ENCODE data around the gene CCSAP. TPM values are rescaled to one million over a fixed set of nuclear protein-coding genes. Genes with fewer than 3 reads are reported as not detected.

The CCSAP gene
- total RNA-seq, 1 experiment from 2014 or later, result 8.5 TPM

DNA sequence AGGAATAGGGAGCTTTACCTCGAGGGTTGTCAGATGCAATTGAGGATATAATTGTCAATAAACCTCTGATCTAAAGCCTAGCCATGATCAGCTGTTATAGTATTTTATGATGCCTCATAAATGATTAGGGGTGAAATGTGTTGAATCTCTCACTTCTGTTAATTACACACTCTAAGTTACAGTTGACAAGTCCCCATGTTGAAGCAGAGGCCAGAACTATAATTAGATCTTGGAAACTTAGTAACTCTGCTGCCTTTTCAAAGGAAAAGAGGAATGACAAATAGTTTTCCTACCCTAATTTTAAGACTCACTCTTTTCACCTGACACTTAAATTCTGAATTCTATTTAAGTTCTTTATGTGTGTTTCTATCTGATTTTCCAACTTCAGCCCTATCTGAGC is 33.8 kb downstream of the CCSAP start:
- Histone ChIP-seq H2BK15ac (ENCODE audit: low read depth, low read length) (no peak overlapping the region), H3K23ac (ENCODE audit: insufficient read length, low read depth, low read length) (no peak overlapping the region), H4K91ac (ENCODE audit: insufficient read length, low read depth, low read length) (no peak overlapping the region), H3K79me1 (ENCODE audit: insufficient read depth, low read depth, low read length, poor library complexity, severe bottlenecking) (no peaks in the 10 kb centered on the region), H3K79me2 (ENCODE audit: insufficient read depth, low read length) (no peaks in the 10 kb centered on the region), H2BK20ac (ENCODE audit: low read depth, low read length, poor library complexity, severe bottlenecking) (no peak overlapping the region), H4K5ac (ENCODE audit: insufficient read length, low read depth, low read length) (no peak overlapping the region), H3K9me3 (ENCODE audit: control insufficient read depth, low read depth, low read length) (no peaks in the 10 kb centered on the region), H2BK5ac (ENCODE audit: insufficient read length, low read length) (no peak overlapping the region), H3K27me3 (ENCODE audit: insufficient read depth, low read length) (no peaks in the 10 kb centered on the region), H3K56ac (ENCODE audit: insufficient read length, low read depth, low read length) (no peak overlapping the region), H3K4me2 (ENCODE audit: insufficient read depth, insufficient read length, low read length) (no peak overlapping the region), H2AFZ (ENCODE audit: low read length) (no peak overlapping the region), H3K4ac (ENCODE audit: low read depth, low read length) (no peak overlapping the region), H4K20me1 (ENCODE audit: control insufficient read depth, insufficient read depth, insufficient read length) (no peaks in the 10 kb centered on the region), H4K8ac (replicated peaks; ENCODE audit: insufficient read length, low read depth, low read length) (no peak overlapping the region), H2BK12ac (ENCODE audit: insufficient read length, low read depth, low read length) (no peak overlapping the region), H3K27ac (ENCODE audit: insufficient read length, low read depth, low read length) (no peak overlapping the region), H2AK5ac (ENCODE audit: insufficient read length, low read length) (no peak overlapping the region), H3K18ac (ENCODE audit: insufficient read length, low read depth, low read length) (no peak overlapping the region), H3K9ac (ENCODE audit: extremely low read depth, insufficient read length, low read length) (no peak overlapping the region), H3T11ph (ENCODE audit: low read length) (no peak overlapping the region), H3K4me1 (ENCODE audit: insufficient read depth, low read length) (no peaks in the 10 kb centered on the region), H3K23me2 (ENCODE audit: insufficient read length, low read depth, low read length, poor library complexity, severe bottlenecking) (no peaks in the 10 kb centered on the region), H3K14ac (ENCODE audit: insufficient read depth, low read length) (no peak overlapping the region), H2BK120ac (ENCODE audit: low read depth, low read length, poor library complexity, severe bottlenecking) (no peak overlapping the region)
- Mint-ChIP-seq H3K9me3 (no peaks in the 10 kb centered on the region), H3K36me3 (ENCODE audit: insufficient read depth in 1 of 3, low read depth in 3 of 3) (peaks cover 0 to 12% (median 9%) of the 10 kb centered on the region in 3 experiments; a peak in 4 of 7 replicates), H3K27ac (no peak overlapping the region; a peak in 1 of 7 replicates), H3K4me3 (no peak overlapping the region), H3K27me3 (ENCODE audit: low read depth) (no peaks in the 10 kb centered on the region), H3K4me1 (no peaks in the 10 kb centered on the region)
- TF ChIP-seq, protein P1, sequence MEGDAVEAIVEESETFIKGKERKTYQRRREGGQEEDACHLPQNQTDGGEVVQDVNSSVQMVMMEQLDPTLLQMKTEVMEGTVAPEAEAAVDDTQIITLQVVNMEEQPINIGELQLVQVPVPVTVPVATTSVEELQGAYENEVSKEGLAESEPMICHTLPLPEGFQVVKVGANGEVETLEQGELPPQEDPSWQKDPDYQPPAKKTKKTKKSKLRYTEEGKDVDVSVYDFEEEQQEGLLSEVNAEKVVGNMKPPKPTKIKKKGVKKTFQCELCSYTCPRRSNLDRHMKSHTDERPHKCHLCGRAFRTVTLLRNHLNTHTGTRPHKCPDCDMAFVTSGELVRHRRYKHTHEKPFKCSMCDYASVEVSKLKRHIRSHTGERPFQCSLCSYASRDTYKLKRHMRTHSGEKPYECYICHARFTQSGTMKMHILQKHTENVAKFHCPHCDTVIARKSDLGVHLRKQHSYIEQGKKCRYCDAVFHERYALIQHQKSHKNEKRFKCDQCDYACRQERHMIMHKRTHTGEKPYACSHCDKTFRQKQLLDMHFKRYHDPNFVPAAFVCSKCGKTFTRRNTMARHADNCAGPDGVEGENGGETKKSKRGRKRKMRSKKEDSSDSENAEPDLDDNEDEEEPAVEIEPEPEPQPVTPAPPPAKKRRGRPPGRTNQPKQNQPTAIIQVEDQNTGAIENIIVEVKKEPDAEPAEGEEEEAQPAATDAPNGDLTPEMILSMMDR (conservative IDR thresholded peaks at IDR 0.05), result no peak
- WGBS (ENCODE audit: extremely low coverage, insufficient read length, low lambda C conversion rate), result no CpG with 5 or more reads among the region's 1 CpG
- no peak for DNase-seq
